ENCODE data around the gene COX8A. TPM values are rescaled to one million over a fixed set of nuclear protein-coding genes. Genes with fewer than 3 reads are reported as not detected.
"Not testable (repeated sequence)": the region's sequence is repeated elsewhere in the genome, so short reads cannot be mapped to it uniquely, and the experiment has no call there.

The COX8A gene
- total and polyA plus RNA-seq, 10 of the 15 experiments (the other 5 are each of a cell fraction or from before 2014, with no cell fraction given): 243 to 1,476 (median 522) TPM

- TF ChIP-seq HSF1 (IDR thresholded peaks at IDR 0.05; ENCODE audit: low read depth, low read length) (no peak), ASH2L (IDR thresholded peaks at IDR 0.05; ENCODE audit: borderline replicate concordance, low read depth) (no peak), ZNF384 (IDR thresholded peaks at IDR 0.05; ENCODE audit: borderline replicate concordance, low read depth, low read length) (no peak), TCF3 (IDR thresholded peaks at IDR 0.05; ENCODE audit: borderline replicate concordance, insufficient read depth, low read depth, low read length) (0 out of 2 replicates have a peak, but pooled peaks have one; percentile 65), STAT1 (conservative IDR thresholded peaks at IDR 0.05) (no peak), ETV6 (conservative IDR thresholded peaks at IDR 0.05 in 1 of 2, IDR thresholded peaks at IDR 0.05 in 1 of 2; ENCODE audit: borderline replicate concordance in 1 of 2, low read depth in 1 of 2) (no peak), RUNX3 (IDR thresholded peaks at IDR 0.05; ENCODE audit: low read length) (peak; percentile 78), NFYB (IDR thresholded peaks at IDR 0.05; ENCODE audit: insufficient read depth, low read depth, low read length) (no peak)
Measured at GRCh38 chr11:63961608-63962412, 12.6 kb upstream of the COX8A start (continued).

- H3K36me3 ChIP-seq (ENCODE audit: control insufficient read depth in 2 of 2, insufficient read depth in 2 of 2, low read length in 1 of 2); H2AFZ ChIP-seq (ENCODE audit: control insufficient read depth, low read depth, low read length); BruUV-seq (replicated peaks); H3K27me3 ChIP-seq (replicated peaks in 1 of 2; ENCODE audit: control insufficient read depth in 2 of 2, insufficient read depth in 2 of 2, low read length in 1 of 2); RAD21 ChIA-PET (ENCODE audit: unreplicated experiment); POLR2A ChIA-PET; ATAC-seq; FAIRE-seq; H4K20me1 ChIP-seq (ENCODE audit: control insufficient read depth, insufficient read depth); H3K27ac ChIP-seq (ENCODE audit: control insufficient read depth, insufficient read depth); H3K79me2 ChIP-seq (ENCODE audit: control insufficient read depth, insufficient read depth, low read length); intact Hi-C loops (cut with micrococcal nuclease; ENCODE audit: unreplicated experiment); H3K4me2 ChIP-seq (ENCODE audit: control insufficient read depth, insufficient read depth); H3K9ac ChIP-seq (ENCODE audit: control insufficient read depth, insufficient read depth, low read length); DNase-seq (ENCODE audit: low read depth, low spot score); SMC1A ChIA-PET (ENCODE audit: uncharacterized antibody, unreplicated experiment); H3K9me3 ChIP-seq (replicated peaks; ENCODE audit: control insufficient read depth, insufficient read depth, low read length); in situ Hi-C loops (cut with MboI); H3K4me3 ChIP-seq: not testable (repeated sequence)
- CTCF ChIA-PET: interaction anchor here (0.5 to 2.0 kb wide), 3 partner anchors 18 to 1268 kb away, joined by 3 to 6 read pairs (median 3); no protein-coding TSS in a partner anchor
- WGBS (ENCODE audit: insufficient coverage, insufficient replicate concordance, low lambda C conversion rate, missing lambda C conversion rate): 85% methylated on average over 4 of the region's 4 CpGs
- H3K4me1 ChIP-seq (ENCODE audit: control insufficient read depth, insufficient read depth, low read length): peaks cover 15% of the 10 kb centered on the region
Measured at GRCh38 chr11:63963895-63964294, 10.5 kb upstream of the COX8A start.
